Fibroblast of skin of abdomen (primary cell): ENCODE measurements around the gene CDC42SE2.
"Not testable (repeated sequence)": the region's sequence is repeated elsewhere in the genome, so short reads cannot be mapped to it uniquely, and the experiment has no call there.

Experiments used
- DNase-seq: peaks from one replicate; pipeline ENCODE4 v3.0.0-alpha.2; 2013

The CDC42SE2 gene

DNA sequence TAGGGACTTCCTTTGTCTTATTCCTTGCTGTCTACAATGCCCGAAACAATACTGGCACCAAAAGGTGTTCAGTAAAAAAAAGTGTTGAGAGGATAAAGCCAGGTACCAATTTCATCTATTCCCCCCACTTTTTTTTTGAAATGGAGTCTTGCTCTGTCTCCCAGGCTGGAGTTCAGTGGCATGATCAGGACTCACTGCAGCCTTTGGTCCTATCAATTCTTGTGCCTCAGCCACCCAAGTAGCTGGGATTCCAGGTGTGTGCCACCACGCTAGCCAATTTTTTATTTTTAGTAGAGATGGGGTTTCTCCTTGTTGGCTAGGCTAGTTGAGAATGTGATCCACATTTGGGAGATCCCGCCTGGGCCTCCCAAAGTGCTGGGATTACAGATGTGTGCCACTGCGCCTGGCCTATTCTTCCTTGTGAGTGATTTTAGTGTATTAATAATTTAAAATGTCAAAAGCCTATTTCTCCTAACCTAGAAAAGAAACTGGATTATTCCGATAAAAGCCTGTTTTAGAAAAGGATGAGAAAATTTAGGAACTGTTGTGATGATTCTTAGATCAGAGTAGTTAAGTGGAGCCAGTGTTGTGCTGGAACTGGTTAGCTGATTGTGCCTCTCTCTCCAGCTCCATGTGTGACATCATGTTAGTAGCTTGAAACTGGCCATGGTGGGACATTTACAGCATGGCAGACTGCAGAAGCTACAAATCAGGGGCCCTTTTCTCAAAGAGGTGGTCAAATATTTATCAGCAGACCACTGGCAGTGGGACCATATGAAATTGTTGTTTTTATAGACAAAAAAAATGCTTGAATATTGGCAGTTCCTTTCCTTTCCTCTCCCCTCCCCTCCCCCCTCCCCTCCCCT is 14.3 kb downstream of the CDC42SE2 start:
- no peak for DNase-seq

DNA sequence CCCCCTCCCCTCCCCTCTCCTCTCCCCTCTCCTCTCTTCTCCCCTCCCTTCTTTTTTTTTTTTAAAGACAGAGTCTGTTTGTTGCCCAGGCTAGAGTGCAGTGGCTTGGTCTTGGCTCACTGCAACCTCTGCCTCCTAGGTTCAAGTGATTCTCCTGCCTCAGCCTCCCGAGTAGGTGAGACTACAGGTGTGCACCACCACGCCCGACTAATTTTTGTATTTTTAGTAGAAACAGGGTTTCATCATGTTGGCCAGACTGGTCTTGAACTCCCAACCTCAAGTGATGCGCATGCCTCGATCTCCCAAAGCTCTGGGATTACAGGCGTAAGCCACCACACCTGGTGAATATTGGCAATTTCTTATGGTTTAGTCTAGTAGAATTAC is 14.9 kb downstream of the CDC42SE2 start:
- not testable (repeated sequence) for DNase-seq

DNA sequence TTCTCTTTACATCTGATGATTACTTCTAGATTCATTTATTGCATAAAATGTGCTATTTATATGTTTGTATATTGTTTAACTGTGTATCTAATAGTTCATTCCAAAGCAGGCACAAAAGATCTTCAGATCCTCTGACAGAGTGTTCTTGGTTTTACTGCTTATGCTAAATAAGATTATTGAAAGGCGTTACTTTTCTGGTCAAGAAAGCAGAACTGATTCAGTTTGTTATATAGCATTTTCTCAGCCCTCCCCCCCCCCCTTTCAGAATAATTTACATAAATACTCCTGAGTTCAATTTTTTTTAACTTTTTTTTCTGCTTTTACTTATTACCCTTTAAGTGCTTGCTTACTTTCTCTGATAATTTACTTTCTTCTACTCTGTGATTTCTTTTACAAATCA is 15.4 kb downstream of the CDC42SE2 start:
- no peak for DNase-seq

DNA sequence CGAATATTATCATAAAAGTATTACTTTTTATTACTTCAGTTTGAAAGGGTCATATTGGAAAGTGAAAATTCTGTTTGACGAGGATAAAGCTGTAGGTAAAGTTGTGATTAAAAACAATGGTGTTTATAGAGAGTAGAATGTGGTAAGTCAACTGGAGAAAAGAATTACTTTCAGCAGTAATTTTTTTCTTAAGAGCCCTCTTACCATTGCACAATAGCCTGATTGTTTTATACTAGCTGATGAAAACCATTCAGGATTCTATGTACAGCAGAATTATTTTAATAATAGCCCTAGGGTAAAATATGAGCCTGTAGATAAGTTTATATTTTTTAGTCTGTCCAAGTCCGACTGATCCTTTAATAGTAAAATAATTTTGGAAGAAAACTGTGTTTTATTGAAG is 16.6 kb downstream of the CDC42SE2 start:
- no peak for DNase-seq

DNA sequence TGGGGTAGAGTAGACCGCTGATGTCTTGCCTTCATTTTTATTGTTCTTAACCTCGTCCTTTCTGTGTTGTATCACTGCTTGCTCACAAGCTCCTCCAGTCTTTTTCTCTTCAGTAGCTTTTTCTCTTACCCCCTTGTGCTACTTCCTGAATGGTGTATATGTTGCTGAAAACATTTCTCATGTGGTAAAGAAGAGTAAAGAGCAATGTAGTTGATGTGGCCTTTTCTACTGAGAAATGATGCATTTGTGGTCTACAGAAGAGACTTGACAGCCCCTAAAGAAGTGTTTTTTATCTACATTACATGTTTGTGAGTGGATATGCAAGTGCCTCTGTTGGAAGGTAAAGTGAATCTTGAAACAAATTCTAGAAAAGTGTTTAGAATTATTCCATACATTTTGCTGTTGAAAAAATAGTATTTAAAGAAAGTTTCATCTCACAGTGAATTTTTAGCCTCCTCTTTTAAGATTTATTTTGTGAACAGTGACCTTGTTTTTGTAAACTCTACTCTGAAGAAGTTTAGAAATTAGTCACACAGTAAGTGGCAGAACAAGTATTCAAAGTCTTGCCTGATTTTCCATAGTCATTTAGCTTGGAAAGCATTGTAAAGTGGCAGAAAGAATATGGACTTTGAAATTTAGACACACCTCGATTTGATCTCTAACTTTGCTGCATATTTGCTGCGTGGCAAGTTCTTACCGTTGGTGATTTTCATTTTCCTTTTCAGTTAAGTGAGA is 17.4 kb downstream of the CDC42SE2 start:
- no peak for DNase-seq

DNA sequence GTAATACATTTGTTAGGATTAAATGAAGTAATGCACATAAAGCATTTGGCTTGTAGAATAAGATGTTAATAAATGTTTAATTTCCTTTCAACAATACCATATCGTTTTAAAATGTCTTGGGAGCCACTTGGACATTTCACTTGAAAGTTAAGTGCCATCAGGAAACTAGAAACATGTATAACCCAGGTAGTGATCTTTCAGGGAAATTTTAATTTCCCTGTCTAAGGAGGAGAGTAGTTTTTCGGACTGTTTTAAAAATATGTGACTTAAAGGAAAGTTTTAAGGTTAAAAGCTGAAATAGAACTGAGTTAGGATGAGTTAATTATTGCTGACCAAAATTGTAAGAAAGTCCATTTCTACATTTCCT is 18.0 kb downstream of the CDC42SE2 start:
- no peak for DNase-seq

GRCh38 chr5:131282235-131282634 is 18.4 kb downstream of the CDC42SE2 start:
- no peak for DNase-seq

DNA sequence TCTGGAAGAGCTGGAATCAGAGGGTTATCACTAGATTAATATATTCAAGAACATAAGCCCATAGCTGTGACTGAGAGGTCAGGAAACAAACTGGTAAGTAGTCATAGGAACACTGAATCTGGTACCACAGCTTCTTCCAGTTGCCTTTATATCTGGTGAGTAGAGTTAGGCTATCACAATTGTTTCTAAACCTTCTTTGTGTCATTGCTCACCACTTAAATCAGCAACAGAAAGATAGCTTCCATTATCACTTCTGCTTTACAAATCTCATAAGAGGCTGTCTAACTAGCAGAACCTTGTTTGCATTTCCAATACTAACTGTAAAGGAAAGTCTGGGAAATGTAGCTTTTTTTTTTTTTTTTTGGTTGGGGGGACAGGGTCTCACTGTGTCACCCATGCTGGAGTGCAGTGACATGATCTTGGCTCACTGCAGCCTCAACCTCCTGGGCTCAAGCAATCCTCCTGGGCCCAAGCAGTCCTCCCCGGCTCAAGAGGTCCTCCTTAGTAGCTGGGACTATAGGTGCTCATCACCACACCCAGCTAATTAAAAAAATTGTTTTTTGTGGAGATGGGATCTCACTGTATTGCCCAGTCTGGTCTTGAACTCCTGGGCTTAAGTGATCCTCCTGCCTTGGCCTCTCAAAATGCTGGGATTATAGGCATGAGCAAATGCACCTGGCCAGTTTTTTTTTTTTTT is 22.0 kb downstream of the CDC42SE2 start:
- no peak for DNase-seq

- DNase-seq: no peak
Observed at GRCh38 chr5:131286400-131286715, 22.5 kb downstream of the CDC42SE2 start.

DNA sequence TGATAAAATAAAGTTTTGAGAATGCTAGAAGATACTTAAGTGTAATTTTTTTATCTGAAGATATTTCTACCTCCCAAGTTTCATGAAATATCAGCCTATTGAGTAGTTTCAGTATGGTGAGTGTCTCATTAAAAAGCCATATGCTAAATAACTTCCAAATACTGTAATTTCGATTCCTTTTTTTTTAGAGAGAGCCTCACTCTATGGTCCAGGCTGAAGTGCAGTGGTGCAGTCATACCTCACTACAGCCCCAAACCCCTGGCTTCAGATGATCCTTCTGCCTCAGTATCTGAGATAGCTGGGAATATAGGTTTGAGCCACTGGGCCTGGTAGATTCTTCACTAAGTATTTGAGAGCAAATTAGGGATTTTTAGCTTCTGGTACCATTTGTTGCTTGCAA is 24.5 kb downstream of the CDC42SE2 start:
- DNase-seq: no peak

GRCh38 chr5:131289738-131290137 is 25.9 kb downstream of the CDC42SE2 start:
- no peak for DNase-seq

- DNase-seq: no peak
Observed at GRCh38 chr5:131296213-131296672, 32.4 kb downstream of the CDC42SE2 start.

DNA sequence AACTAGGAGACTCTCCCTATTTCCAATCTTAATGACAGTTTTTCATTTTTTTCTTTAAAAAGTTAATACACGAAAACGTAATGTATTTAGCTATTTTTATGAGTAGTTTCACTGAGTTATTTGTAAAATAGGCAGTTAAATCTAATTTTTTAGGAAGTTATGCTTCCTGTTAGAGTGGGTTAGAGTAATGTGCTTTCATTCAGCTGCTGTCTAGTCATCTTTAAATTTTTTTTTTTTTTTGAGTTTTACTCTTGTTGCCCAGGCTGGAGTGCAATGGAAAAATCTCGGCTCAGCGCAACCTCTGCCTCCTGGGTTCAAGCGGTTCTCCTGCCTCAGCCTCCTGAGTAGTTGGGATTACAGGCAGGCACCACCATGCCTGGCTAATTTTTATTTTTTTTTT is 34.0 kb downstream of the CDC42SE2 start:
- no peak for DNase-seq

GRCh38 chr5:131299465-131299864 is 35.6 kb downstream of the CDC42SE2 start:
- no peak for DNase-seq

DNA sequence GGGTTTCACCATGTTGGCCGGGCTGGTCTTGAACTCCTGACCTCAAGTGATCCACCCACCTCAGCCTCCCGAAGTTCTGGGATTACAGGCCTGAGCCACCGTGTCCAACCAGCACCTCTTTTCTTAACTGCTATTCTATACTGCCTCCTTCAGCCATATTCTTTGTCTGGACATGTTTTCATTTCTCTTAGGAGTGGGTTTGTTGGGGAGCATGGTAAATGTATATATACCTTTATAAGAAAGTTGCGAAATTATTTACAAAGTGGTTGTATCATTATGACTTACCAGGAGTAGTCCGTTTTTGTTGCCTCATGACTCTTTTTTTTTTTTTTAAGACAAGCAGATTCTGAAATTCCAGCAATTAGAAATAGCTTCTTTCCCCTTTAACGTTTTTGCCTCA is 38.7 kb downstream of the CDC42SE2 start:
- no peak for DNase-seq

DNA sequence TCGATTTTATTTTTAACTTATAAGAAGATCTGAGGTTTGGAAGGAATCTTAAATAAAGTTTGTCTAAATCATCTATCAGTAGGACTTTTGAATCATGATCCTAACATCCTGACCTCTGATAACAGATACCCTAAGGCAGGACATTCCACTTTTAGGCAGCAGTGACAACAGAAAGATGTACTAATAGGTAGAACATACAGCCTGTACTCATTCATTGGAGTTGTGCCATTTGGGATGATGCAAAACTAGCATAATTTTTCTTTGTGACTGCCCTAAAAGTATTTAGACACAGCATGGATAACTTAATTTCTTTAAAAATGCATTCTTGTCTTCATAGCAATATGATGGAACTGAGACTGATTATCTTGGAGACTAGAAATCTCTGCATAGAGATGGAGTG is 39.7 kb downstream of the CDC42SE2 start:
- peak; percentile 85 for DNase-seq

DNA sequence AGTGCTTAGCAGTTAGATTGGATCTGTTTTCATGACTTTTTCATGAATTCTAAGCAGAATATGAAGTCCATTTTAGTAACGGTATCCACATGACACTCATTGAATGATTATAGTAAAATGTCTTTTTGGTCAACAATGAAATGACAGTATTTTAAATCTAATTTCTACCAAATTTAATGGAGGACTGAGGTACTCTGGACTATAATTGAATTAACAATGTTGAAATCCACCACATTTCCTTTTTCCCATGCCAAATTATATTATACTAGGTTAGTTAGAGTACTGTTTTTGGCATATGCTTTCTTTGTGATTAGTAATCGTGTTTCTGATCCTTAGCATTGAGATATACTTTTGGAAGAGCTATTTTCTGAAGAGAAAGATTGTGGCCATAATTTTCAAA is 40.6 kb downstream of the CDC42SE2 start:
- DNase-seq: no peak

DNA sequence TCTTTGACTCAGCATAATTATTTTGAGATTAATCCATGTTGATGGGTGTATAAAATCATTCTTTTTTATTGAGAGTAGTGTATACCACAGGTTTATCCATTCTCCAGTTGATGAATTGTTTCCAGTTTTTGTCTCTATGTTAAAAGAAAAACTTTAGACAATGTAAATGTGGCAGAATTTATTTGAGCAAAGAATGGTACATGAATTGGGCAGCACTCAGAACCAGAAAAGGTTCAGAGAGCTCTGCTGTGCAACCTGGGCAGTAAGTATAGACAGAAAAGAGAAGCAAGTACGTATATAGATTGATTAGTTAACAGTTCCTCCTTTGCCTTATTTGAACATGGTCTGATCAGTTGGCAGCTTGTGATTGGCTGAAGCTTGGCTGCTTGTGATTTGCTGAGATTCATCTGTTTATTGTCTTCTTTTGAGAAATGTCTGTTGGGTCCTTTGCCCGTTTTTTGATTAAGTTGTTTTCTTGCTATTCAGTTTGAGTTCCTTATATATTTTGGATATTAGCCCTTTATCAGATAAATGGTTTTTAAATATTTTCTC is 41.4 kb downstream of the CDC42SE2 start:
- no peak for DNase-seq

DNA sequence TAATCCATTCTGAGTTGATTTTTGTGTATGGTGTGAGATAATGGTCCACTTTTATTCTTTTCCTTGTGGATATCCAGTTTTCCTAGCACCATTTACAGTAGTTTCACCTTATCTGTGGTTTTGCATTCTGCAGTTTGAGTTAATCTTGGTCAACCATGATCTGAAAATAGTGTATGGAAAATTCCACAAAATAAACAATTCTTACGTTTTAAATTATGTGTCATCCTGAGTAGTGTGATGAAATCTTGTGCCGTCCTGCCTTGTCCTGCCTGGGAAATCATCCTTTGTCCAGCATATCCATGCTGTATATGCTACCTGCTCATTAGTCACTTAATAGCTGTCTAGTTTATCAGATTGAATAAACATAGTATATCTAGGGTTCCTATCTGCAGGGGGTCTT is 42.1 kb downstream of the CDC42SE2 start:
- no peak for DNase-seq

DNA sequence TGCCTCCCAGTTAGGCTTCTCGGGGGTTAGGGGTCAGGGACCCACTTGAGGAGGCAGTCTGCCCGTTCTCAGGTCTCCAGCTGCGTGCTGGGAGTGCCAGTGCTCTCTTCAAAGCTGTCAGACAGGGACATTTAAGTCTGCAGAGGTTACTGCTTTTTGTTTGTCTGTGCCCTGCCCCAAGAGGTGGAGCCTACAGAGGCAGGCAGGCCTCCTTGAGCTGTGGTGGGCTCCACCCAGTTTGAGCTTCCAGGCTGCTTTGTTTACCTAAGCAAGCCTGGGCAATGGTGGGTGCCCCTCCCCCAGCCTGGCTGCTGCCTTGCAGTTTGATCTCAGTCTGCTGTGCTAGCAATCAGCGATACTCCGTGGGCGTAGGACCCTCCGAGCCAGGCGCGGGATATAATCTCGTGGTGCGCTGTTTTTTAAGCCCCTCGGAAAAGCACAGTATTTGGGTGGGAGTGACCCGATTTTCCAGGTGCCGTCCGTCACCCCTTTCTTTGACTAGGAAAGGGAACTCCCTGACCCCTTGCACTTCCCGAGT is 48.5 kb downstream of the CDC42SE2 start:
- not testable (repeated sequence) for DNase-seq

- DNase-seq: peak; percentile 36
Observed at GRCh38 chr5:131316026-131316425, 52.2 kb downstream of the CDC42SE2 start.

DNA sequence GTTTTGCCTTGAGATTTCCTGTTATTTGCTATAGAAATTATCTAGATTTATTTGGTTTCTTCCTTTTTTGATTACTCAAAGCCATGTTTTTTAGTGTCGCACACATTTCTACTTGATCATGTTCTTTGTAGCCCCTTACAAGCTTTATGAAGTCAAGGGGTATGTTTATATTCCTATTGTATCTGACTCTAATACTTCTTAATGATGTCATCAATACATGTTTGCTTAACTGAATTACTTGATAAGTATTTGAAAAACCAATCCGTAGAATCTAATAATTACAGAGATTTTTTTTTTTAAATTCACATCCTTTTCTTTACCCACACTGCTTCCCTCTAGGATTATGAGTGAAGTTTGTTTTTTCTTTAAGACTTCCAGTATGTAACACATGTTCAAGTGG is 53.0 kb downstream of the CDC42SE2 start:
- DNase-seq: no peak

- DNase-seq: no peak
Observed at GRCh38 chr5:131318455-131318854, 54.6 kb downstream of the CDC42SE2 start.
